Measurements from ENCODE around the gene WARS2.

- no peak for TF ChIP-seq GATA2 (IDR thresholded peaks at IDR 0.05; ENCODE audit: low read depth, low read length)
- no peak for TF ChIP-seq GATA3 (IDR thresholded peaks at IDR 0.05; ENCODE audit: low read depth, low read length)
Observed at GRCh38 chr1:119002028-119002686, 138.3 kb downstream of the WARS2 start.

All from SH-SY5Y (cell line).